HepG2 (cell line): ENCODE results near the gene ARHGAP4. TPM values are rescaled to one million over a fixed set of nuclear protein-coding genes. Genes with fewer than 3 reads are reported as not detected.

Experiments
- AHR ChIP-seq: IDR thresholded peaks from 2 replicates; pipeline ENCODE4 v1.6.1; 2018; ENCODE audit warnings: missing genetic modification reagents, missing compliant biosample characterization
- HIVEP1 ChIP-seq: sonication (generic); formaldehyde crosslinking; IDR thresholded peaks from 2 replicates; pipeline ENCODE4 v1.4.0; 2020; ENCODE audit warnings: mild to moderate bottlenecking, missing genetic modification reagents
- HNF4G ChIP-seq, 2 experiments: sonication (generic) in 1 of 2; formaldehyde crosslinking in 1 of 2; IDR thresholded peaks; 2 replicates each; pipeline versions ENCODE4 v1.4.0 to v1.6.1; 2011 to 2020; ENCODE audit warnings: borderline replicate concordance in 2 of 2, low read depth in 2 of 2, mild to moderate bottlenecking in 2 of 2, low read length in 1 of 2, missing genetic modification reagents in 1 of 2, moderate library complexity in 1 of 2
- HNRNPH1 ChIP-seq: fragments of 200-400 bp; formaldehyde crosslinking; optimal IDR thresholded peaks from 2 replicates; pipeline ENCODE3; 2017; ENCODE audit warnings: mild to moderate bottlenecking, low read depth, low read length
- IRF9 ChIP-seq: sonication (generic); formaldehyde crosslinking; IDR thresholded peaks from 2 replicates; pipeline ENCODE4 v1.8.0; 2022; ENCODE audit warnings: missing genetic modification reagents, mild to moderate bottlenecking, borderline replicate concordance
- MED8 ChIP-seq: sonication (generic); formaldehyde crosslinking; IDR thresholded peaks from 2 replicates; pipeline ENCODE4 v1.8.1; 2023; ENCODE audit warnings: mild to moderate bottlenecking, missing genetic modification reagents; ENCODE audit not compliant: insufficient replicate concordance
- MZF1 ChIP-seq: sonication (generic); formaldehyde crosslinking; IDR thresholded peaks from 2 replicates; pipeline ENCODE4 v1.8.1; 2023; ENCODE audit warnings: mild to moderate bottlenecking, missing genetic modification reagents, borderline replicate concordance
- NCOA1 ChIP-seq: sonication (generic); formaldehyde crosslinking; IDR thresholded peaks from 2 replicates; pipeline ENCODE4 v1.9.0; 2021; ENCODE audit warnings: missing genetic modification reagents
- RBM22 ChIP-seq: fragments of 200-400 bp; formaldehyde crosslinking; optimal IDR thresholded peaks from 2 replicates; pipeline ENCODE3; 2017; ENCODE audit warnings: mild to moderate bottlenecking, low read length, moderate library complexity
- SAFB2 ChIP-seq: sonication (generic); formaldehyde crosslinking; IDR thresholded peaks from 2 replicates; pipeline ENCODE4 v1.5.1; 2020; ENCODE audit warnings: missing genetic modification reagents, low read depth, mild to moderate bottlenecking, borderline replicate concordance
- ZFAT ChIP-seq: sonication (generic); formaldehyde crosslinking; conservative IDR thresholded peaks from 2 replicates; pipeline ENCODE4 v1.8.1; 2023; ENCODE audit warnings: missing genetic modification reagents, inconsistent platforms
- ZNF20 ChIP-seq: sonication (generic); formaldehyde crosslinking; IDR thresholded peaks from 2 replicates; pipeline ENCODE4 v1.4.0; 2020; ENCODE audit warnings: mild to moderate bottlenecking, moderate library complexity, missing genetic modification reagents
- ZNF407 ChIP-seq: sonication (generic); formaldehyde crosslinking; IDR thresholded peaks from one replicate; pipeline ENCODE4 v1.5.1; 2020; ENCODE audit warnings: mild to moderate bottlenecking, missing genetic modification reagents; ENCODE audit errors: not compliant biosample characterization
- ZNF607 ChIP-seq: sonication (generic); formaldehyde crosslinking; IDR thresholded peaks from 2 replicates; pipeline ENCODE4 v1.5.1; 2020; ENCODE audit warnings: missing genetic modification reagents, mild to moderate bottlenecking, borderline replicate concordance
- polyA plus RNA-seq, 8 experiments: library from polyadenylated mRNA; depleted of rRNA in 3 of 8; stranded (reverse) in 7 of 8; unstranded in 1 of 8; fragments of >200 nt; fragmentation: Illumina TruSeq in 4 of 8; extraction: Trizol in 4 of 8; gene quantifications; 2 replicates each; pipeline versions ENCODE4 v1.2.1 to v1.2.3, GENCODE V29; 2011 to 2016; ENCODE audit warnings: low read depth in 4 of 8, missing spikeins in 1 of 8, mixed read lengths in 1 of 8; ENCODE audit not compliant: insufficient read depth in 1 of 8
- total RNA-seq, 5 experiments: library from RNA; depleted of rRNA; stranded (reverse); fragments of >200 nt; fragmentation: Illumina TruSeq; extraction: Trizol; gene quantifications; 2 replicates each; pipeline ENCODE4 v1.2.3, GENCODE V29; 2016; ENCODE audit warnings: low read depth in 1 of 5
- TF ChIP-seq, protein P1 (sequence below): sonication (generic); formaldehyde crosslinking; IDR thresholded peaks from 2 replicates; pipeline ENCODE4 v1.4.0; 2020; ENCODE audit warnings: missing genetic modification reagents, mild to moderate bottlenecking, borderline replicate concordance
- TF ChIP-seq, protein P2 (sequence below): sonication (generic); formaldehyde crosslinking; IDR thresholded peaks from 2 replicates; pipeline ENCODE4 v1.5.0; 2020; ENCODE audit warnings: missing genetic modification reagents

ARHGAP4 gene
- total and polyA plus RNA-seq, 2 of the 13 experiments (the other 11 are each of a cell fraction or from before 2014, with no cell fraction given), result 0.57 to 0.64 TPM

- peak; percentile 100 for TF ChIP-seq SAFB2 (CRISPR knock-in tag)
- no peak for TF ChIP-seq HNF4G (IDR thresholded peaks at IDR 0.05; ENCODE audit: borderline replicate concordance, low read depth, low read length)
- peak; percentile 92 for TF ChIP-seq HNF4G (CRISPR knock-in tag; IDR thresholded peaks at IDR 0.05; ENCODE audit: borderline replicate concordance, low read depth)
- peak; percentile 91 for TF ChIP-seq HIVEP1
- TF ChIP-seq HNRNPH1, result no peak
- peak; percentile 100 for TF ChIP-seq IRF9 (CRISPR knock-in tag)
- TF ChIP-seq RBM22, result no peak
- TF ChIP-seq ZNF407 (CRISPR knock-in tag), result peak; percentile 99
- TF ChIP-seq MED8 (CRISPR knock-in tag), result no peak
- TF ChIP-seq ZFAT, result peak; percentile 97
- TF ChIP-seq ZNF607 (CRISPR knock-in tag), result peak; percentile 100
- TF ChIP-seq, protein P1, sequence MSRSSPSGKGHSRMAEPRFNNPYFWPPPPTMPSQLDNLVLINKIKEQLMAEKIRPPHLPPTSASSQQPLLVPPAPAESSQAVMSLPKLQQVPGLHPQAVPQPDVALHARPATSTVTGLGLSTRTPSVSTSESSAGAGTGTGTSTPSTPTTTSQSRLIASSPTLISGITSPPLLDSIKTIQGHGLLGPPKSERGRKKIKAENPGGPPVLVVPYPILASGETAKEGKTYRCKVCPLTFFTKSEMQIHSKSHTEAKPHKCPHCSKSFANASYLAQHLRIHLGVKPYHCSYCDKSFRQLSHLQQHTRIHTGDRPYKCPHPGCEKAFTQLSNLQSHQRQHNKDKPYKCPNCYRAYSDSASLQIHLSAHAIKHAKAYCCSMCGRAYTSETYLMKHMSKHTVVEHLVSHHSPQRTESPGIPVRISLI (CRISPR knock-in tag), result peak; percentile 64; the same call in 1 of the 2 replicates
- peak; percentile 97 for TF ChIP-seq ZNF20
- peak; percentile 100 for TF ChIP-seq AHR (CRISPR knock-in tag)
- TF ChIP-seq, protein P2, sequence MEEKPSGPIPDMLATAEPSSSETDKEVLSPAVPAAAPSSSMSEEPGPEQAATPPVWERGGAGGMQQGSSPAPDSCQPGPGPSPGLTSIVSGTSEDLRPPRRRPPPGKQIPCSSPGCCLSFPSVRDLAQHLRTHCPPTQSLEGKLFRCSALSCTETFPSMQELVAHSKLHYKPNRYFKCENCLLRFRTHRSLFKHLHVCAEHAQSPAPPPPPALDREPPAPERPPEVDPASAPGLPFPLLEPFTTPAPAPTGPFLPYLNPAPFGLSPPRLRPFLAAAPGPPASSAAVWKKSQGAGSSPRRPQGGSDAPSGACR, result peak; percentile 100
- TF ChIP-seq MZF1 (CRISPR knock-in tag), result peak; percentile 99
- peak; percentile 96 for TF ChIP-seq NCOA1 (CRISPR knock-in tag)
Observed at GRCh38 chrX:153875391-153876111, 50.5 kb downstream of the ARHGAP4 start (continued).
